Mesodermal cell (in vitro differentiated cells): ENCODE results near the gene MARVELD2.
"Not testable (repeated sequence)": the region's sequence is repeated elsewhere in the genome, so short reads cannot be mapped to it uniquely, and the experiment has no call there.

Experiments used
- H3K27ac ChIP-seq: 2 replicates; pipeline ENCODE4 v1.7.0; 2013; ENCODE audit warnings: mild to moderate bottlenecking, low read depth, low read length, moderate library complexity; ENCODE audit not compliant: severe bottlenecking
- H3K36me3 ChIP-seq: 2 replicates; pipeline ENCODE4 v1.7.1; 2013; ENCODE audit warnings: mild to moderate bottlenecking, low read length, moderate library complexity; ENCODE audit not compliant: control insufficient read depth, insufficient read depth
- H3K4me1 ChIP-seq: one replicate; pipeline ENCODE4 v1.7.1; 2013; ENCODE audit warnings: mild to moderate bottlenecking, low read length; ENCODE audit not compliant: insufficient read depth, control insufficient read depth, poor library complexity, severe bottlenecking
- H3K4me3 ChIP-seq: 2 replicates; pipeline ENCODE4 v1.7.0; 2013; ENCODE audit warnings: low read length, control low read depth, mild to moderate bottlenecking; ENCODE audit not compliant: insufficient read depth, poor library complexity, severe bottlenecking; ENCODE audit errors: extremely low read depth
- H3K9me3 ChIP-seq: 2 replicates; pipeline ENCODE4 v1.7.1; 2013; ENCODE audit warnings: mild to moderate bottlenecking, low read length, moderate library complexity; ENCODE audit not compliant: control insufficient read depth
- WGBS, 2 experiments: methylation state at CpG; one replicate each; pipeline ENCODE4 v1.1.5; 2013; ENCODE audit warnings: missing lambda C conversion rate in 2 of 2; ENCODE audit not compliant: insufficient coverage in 2 of 2; 5-methylcytosine and 5-hydroxymethylcytosine counted together

MARVELD2 gene

GRCh38 chr5:69415584-69415958 lies 655 bp downstream of the MARVELD2 start:
- H3K27ac ChIP-seq = no peak overlapping the region
- 8 to 10% methylated on average over 10 to 13 of the region's 18 CpGs for WGBS, 2 experiments

DNA sequence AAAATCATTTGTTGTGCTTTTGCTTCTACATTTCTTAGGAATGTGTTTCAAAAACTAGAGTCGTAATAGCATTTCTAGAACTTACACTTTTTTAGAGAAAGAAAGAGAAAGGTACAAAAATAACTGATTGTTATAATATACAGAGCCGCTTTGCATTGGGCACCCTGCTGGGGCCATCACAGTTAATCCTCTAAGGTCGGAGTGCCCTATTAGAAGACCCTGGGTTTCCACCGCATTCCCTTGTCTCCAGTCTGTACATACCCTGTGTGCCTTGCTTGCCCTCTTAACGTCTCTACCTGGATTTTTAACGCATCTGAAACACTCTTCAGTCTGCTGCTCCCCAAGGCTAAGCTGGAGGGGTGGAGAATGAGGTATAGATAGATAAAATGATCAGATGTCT lies 1.3 kb downstream of the MARVELD2 start:
- Histone ChIP-seq H3K27ac (no peak overlapping the region), H3K9me3 (no peaks in the 10 kb centered on the region), H3K4me3 (peak overlapping the region; percentile 56), H3K4me1 (no peaks in the 10 kb centered on the region), H3K36me3 (peaks cover 26% of the 10 kb centered on the region)
- WGBS, 2 experiments = 51 to 59% methylated on average over 3 to 4 of the region's 6 CpGs

More at GRCh38 chr5:69415584-69415958, 655 bp downstream of the MARVELD2 start:
- Histone ChIP-seq H3K9me3 (no peaks in the 10 kb centered on the region), H3K36me3 (peaks cover 31% of the 10 kb centered on the region), H3K4me1 (no peaks in the 10 kb centered on the region), H3K4me3 (peak overlapping the region; percentile 56)

DNA sequence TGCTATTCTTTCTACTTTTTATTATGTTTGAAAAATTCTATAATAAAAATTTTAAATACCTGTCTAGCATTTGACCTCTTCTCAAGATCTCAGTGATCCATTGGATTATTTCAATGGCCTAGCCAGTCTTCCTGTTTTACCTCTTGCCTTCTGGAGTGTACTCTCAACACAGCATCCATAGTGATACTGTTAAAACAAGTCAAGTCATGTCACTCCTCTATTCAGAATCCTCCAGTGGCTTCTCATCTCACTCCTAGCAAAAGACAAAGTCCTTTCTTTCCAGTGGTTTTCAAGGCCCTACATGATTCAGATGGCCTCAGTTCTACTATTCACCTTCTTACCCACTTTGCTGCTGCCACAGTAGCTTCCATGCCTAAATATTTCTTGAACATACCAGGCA lies 1.8 kb downstream of the MARVELD2 start:
- Histone ChIP-seq H3K4me1 (no peaks in the 10 kb centered on the region), H3K27ac (no peak overlapping the region), H3K9me3 (no peaks in the 10 kb centered on the region), H3K36me3 (peaks cover 21% of the 10 kb centered on the region), H3K4me3 (no peak overlapping the region)

GRCh38 chr5:69418554-69418953 lies 3.6 kb downstream of the MARVELD2 start:
- no CpG with 5 or more reads among the region's 3 CpGs for WGBS, 2 experiments
- Histone ChIP-seq H3K9me3 (no peaks in the 10 kb centered on the region), H3K4me3 (no peak overlapping the region), H3K4me1 (no peaks in the 10 kb centered on the region), H3K27ac (no peak overlapping the region), H3K36me3 (peaks cover 15% of the 10 kb centered on the region)

DNA sequence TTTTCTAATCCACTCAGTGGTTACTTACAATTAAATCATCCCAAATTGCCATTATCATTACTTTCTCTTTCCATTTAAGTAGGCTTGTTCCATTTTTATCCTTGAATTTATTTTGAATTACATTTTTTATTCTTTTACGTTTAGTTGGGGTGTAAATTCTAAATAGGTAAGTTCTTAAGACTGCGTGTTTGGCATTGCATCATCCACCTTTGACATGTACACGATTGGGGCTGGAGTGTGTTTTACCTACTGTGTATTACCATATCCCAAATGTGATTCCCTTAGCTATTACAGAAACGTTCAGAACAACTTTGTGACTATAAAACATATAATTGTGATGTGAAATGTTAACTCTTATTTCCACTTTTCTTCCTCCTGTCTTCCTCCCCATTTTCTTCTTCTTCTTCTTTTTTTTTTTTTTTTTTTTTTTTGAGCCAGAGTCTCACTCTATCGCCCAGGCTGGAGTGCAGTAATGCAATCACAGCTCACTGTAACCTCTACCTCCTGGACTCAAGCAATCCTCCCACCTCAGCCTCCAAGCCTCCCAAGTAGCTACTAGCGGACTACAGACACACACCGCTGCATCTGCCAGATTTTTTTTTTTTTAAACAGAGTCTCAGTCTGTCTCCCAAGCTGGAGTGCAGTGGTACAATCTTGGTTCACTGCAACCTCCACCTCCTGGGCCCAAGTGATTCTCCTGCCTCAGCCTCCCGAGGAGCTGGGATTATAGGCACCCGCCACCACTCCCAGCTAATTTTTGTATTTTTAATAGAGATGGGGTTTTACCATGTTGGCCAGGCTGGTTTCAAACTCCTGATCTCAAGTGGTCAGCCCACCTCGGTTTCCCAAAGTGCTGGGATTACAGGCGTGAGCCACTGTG lies 16.7 kb downstream of the MARVELD2 start:
- Histone ChIP-seq H3K27ac (no peak overlapping the region), H3K4me1 (no peaks in the 10 kb centered on the region), H3K4me3 (no peak overlapping the region), H3K36me3 (no peaks in the 10 kb centered on the region), H3K9me3 (no peaks in the 10 kb centered on the region)
- WGBS, 2 experiments = 90 to 98% methylated on average over 3 to 7 of the region's 11 CpGs

- Histone ChIP-seq H3K36me3 (no peaks in the 10 kb centered on the region), H3K4me3 (no peak overlapping the region), H3K9me3 (no peaks in the 10 kb centered on the region), H3K4me1 (no peaks in the 10 kb centered on the region), H3K27ac (no peak overlapping the region)
- 91 to 100% methylated on average over 6 of the region's 8 CpGs for WGBS, 2 experiments
These were observed 17.7 kb downstream of the MARVELD2 start for GRCh38 chr5:69432412-69433206.

DNA sequence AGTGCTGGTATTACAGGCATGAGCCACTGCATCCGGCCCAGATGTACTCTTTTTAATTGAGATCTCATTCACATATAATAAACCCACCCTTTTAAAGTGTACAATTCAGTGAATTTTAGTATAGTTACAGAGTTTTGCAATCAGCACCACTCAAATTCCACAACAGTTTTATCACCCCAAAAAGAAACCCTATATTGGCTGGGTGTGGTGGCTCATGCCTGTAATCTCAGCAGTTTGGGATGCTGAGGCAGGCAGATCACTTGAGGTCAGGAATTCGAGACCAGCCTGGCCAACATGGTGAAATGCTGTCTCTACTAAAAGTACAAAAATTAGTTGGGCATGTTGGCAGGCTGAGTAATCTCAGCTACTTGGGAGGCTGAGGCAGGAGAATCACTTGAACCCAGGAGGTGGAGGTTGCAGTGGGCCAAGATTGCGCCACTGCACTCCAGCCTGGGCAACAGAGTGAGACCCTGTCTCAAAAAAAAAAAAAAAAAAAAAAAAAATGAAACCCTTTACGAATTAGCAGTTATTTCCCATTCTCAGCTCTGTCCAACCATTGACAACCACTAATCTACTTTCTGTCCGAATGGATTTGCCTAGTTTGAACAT lies 20.5 kb downstream of the MARVELD2 start:
- 85 to 92% methylated on average over 3 to 4 of the region's 5 CpGs for WGBS, 2 experiments
- not testable (repeated sequence) for H3K4me1 ChIP-seq, H3K4me3 ChIP-seq, H3K27ac ChIP-seq, H3K36me3 ChIP-seq, H3K9me3 ChIP-seq

DNA sequence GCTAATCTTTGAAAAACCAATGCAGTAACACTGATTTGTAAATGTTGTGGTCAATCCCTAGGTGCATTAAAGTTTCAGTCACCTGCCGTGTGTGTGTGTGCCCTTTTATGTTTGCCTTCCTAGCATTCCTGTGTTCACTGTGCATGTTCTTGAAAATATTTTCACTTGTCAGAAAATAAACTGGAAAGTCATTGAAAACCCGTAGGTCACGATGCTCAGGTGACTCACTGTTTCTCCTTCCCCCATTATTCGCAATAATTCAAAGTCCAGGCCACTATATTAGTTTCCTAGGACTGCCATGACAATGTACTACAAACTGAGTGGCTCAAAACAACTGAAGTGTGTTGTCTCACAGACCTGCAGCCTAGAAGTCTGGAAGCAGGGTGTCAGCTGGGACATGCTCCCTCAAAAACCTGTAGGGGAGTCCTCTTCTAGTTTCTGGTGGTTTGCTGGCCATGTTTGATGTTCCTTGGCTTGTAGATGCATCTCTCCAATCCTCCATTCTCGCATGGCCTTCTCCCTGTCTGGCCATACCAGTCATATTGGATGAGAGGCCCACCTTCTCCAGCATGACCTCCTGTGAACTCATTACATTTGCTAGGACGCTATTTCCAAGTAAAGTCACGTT lies 29.3 kb downstream of the MARVELD2 start:
- Histone ChIP-seq H3K4me1 (no peaks in the 10 kb centered on the region), H3K27ac (no peak overlapping the region), H3K36me3 (no peaks in the 10 kb centered on the region), H3K4me3 (no peak overlapping the region), H3K9me3 (no peaks in the 10 kb centered on the region)
- WGBS, 2 experiments = 92 to 95% methylated on average over 4 to 6 of the region's 7 CpGs

- no peaks in the 10 kb centered on the region for H3K36me3 ChIP-seq
- no peaks in the 10 kb centered on the region for H3K4me1 ChIP-seq
- no peak overlapping the region for H3K27ac ChIP-seq
- no peak overlapping the region for H3K4me3 ChIP-seq
- WGBS, 2 experiments = 96 to 100% methylated on average over 7 to 8 of the region's 8 CpGs
- no peaks in the 10 kb centered on the region for H3K9me3 ChIP-seq
These were observed 34.6 kb downstream of the MARVELD2 start for GRCh38 chr5:69449511-69449910.

DNA sequence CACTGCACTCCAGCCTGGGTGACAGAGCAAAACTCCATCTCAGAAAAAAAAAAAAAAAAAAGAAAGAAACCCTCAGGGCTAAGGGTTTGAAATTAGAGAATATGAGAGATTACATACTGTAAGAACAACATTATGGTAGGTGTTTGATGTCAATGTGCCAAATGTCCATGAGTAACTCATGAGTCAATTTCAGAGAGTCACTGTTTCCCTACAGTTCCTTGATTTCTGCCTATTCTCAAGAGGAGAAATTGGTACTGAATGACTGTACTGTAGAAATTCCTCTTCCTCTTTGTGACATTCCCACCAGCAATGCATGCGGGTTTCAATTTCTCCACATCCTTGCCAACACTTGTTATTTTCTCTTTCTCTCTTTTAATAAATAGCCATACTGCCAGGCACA lies 35.2 kb downstream of the MARVELD2 start:
- Histone ChIP-seq H3K36me3 (no peaks in the 10 kb centered on the region), H3K4me1 (no peaks in the 10 kb centered on the region), H3K9me3 (no peaks in the 10 kb centered on the region), H3K27ac (no peak overlapping the region), H3K4me3 (no peak overlapping the region)
- 67 to 83% methylated on average over 1 of the region's 1 CpG for WGBS, 2 experiments
